A549 (cell line): ENCODE results near the gene CSMD2. TPM values are rescaled to one million over a fixed set of nuclear protein-coding genes. Genes with fewer than 3 reads are reported as not detected.

ENCODE experiments used
- ATAC-seq, 2 experiments: fragments of 200-7000 bp in 1 of 2; fragments of >200 bp in 1 of 2; cut with Nextera tagmentation in 1 of 2; cut with Tn5 transposase in 1 of 2; 3 replicates each; pipeline versions ENCODE4 v1.8.0 to v1.9.1; 2018 to 2020; ENCODE audit warnings: mild to moderate bottlenecking in 1 of 2, moderate library complexity in 1 of 2
- CTCF ChIA-PET: fragments of 300-600 bp; sonication (Branson Sonifier 250); formaldehyde crosslinking; extraction: SDS; loops from one replicate; lab custom pipeline; 2021; ENCODE audit warnings: antibody characterized with exemption, inconsistent platforms; lab: Yijun Ruan, JAX
- POLR2A ChIA-PET: fragments of 350-600 bp; formaldehyde crosslinking; extraction: SDS; loops from one replicate; lab custom pipeline; 2021; ENCODE audit warnings: antibody characterized with exemption, inconsistent platforms; lab: Yijun Ruan, JAX
- DNase-seq, 2 experiments: peaks; one replicate each; pipeline versions ENCODE4 v3.0.0 to v3.0.0-alpha.2; 2011 to 2016; ENCODE audit warnings: low read depth in 1 of 2, low spot score in 1 of 2
- FAIRE-seq: peaks from 2 replicates; lab custom pipeline; 2011; peaks lifted over from hg19 to GRCh38; lab: Jason Lieb, UNC
- H3K27ac ChIP-seq, 2 experiments: fragments of >200 bp; sonication (Bioruptor Twin); formaldehyde crosslinking; 3 replicates each; pipeline ENCODE4 v1.5.1; 2016 to 2017
- H3K4me1 ChIP-seq: fragments of >200 bp; sonication (Bioruptor Twin); formaldehyde crosslinking; 3 replicates; pipeline ENCODE4 v1.6.1; 2016
- H3K4me2 ChIP-seq: fragments of >200 bp; sonication (Bioruptor Twin); formaldehyde crosslinking; 3 replicates; pipeline ENCODE4 v1.6.1; 2016
- H3K4me3 ChIP-seq: fragments of >200 bp; sonication (Bioruptor Twin); formaldehyde crosslinking; 3 replicates; pipeline ENCODE4 v1.5.1; 2016
- H3K9me3 ChIP-seq: fragments of >200 bp; sonication (Bioruptor Twin); formaldehyde crosslinking; 3 replicates; pipeline ENCODE4 v1.6.1; 2016
- CBX8 ChIP-seq: fragments of 200-600 bp; sonication (generic); IDR thresholded peaks from 2 replicates; pipeline ENCODE4 v1.6.1; 2016
- ESRRA ChIP-seq: fragments of 150-350 bp; IDR thresholded peaks from 2 replicates; pipeline ENCODE4 v1.6.1; 2014; ENCODE audit warnings: mild to moderate bottlenecking, low read length, borderline replicate concordance
- FOSL2 ChIP-seq, 2 experiments: fragments of 450-650 bp in 1 of 2; fragments of >200 bp in 1 of 2; sonication (Bioruptor Twin) in 1 of 2; formaldehyde crosslinking; IDR thresholded peaks; 2 replicates each; pipeline versions ENCODE4 v1.5.0 to v1.6.1; 2016 to 2020; ENCODE audit warnings: mild to moderate bottlenecking in 1 of 2, moderate library complexity in 1 of 2
- GATA3 ChIP-seq: IDR thresholded peaks from 2 replicates; pipeline ENCODE4 v1.6.1; 2012; ENCODE audit warnings: borderline replicate concordance
- HDAC2 ChIP-seq: fragments of 200-600 bp; sonication (generic); IDR thresholded peaks from 2 replicates; pipeline ENCODE4 v1.6.1; 2016
- HOXA7 ChIP-seq: fragments of 250-450 bp; sonication (Bioruptor Pico); IDR thresholded peaks from 2 replicates; pipeline ENCODE4 v1.5.0; 2020; ENCODE audit warnings: mild to moderate bottlenecking, moderate library complexity
- JUN ChIP-seq, 2 experiments: fragments of >200 bp; sonication (Bioruptor Twin); formaldehyde crosslinking; IDR thresholded peaks; 2 replicates in 1 of 2; 3 replicates in 1 of 2; pipeline ENCODE4 v1.6.1; 2016 to 2017
- KDM5A ChIP-seq: fragments of 200-600 bp; sonication (generic); IDR thresholded peaks from 2 replicates; pipeline ENCODE4 v1.6.1; 2016; ENCODE audit warnings: antibody characterized with exemption, mild to moderate bottlenecking
- MAFK ChIP-seq: fragments of 450-650 bp; IDR thresholded peaks from 2 replicates; pipeline ENCODE4 v1.6.1; 2014; ENCODE audit not compliant: partially characterized antibody
- MYC ChIP-seq: IDR thresholded peaks from 2 replicates; pipeline ENCODE4 v1.6.1; 2012; ENCODE audit warnings: mild to moderate bottlenecking, inconsistent platforms, low read length, improper control_type of control experiment, borderline replicate concordance
- PBX3 ChIP-seq: IDR thresholded peaks from 2 replicates; pipeline ENCODE4 v1.6.1; 2012
- PHF8 ChIP-seq: fragments of 200-600 bp; sonication (generic); IDR thresholded peaks from 2 replicates; pipeline ENCODE4 v1.6.1; 2016; ENCODE audit warnings: low read depth, mild to moderate bottlenecking, antibody characterized with exemption, moderate library complexity, borderline replicate concordance
- POLR2AphosphoS2 ChIP-seq: conservative IDR thresholded peaks from 2 replicates; pipeline ENCODE4 v1.6.1; 2012; ENCODE audit warnings: low read length, improper control_type of control experiment, inconsistent platforms
- RCOR1 ChIP-seq: fragments of 150-350 bp; IDR thresholded peaks from 2 replicates; pipeline ENCODE4 v1.6.1; 2014; ENCODE audit warnings: antibody characterized with exemption, low read length, low read depth
- REST ChIP-seq: fragments of 200-600 bp; sonication (generic); IDR thresholded peaks from 2 replicates; pipeline ENCODE4 v1.6.1; 2016; ENCODE audit warnings: antibody characterized with exemption, mild to moderate bottlenecking, moderate library complexity
- SMC3 ChIP-seq: fragments of >200 bp; sonication (Bioruptor Twin); formaldehyde crosslinking; IDR thresholded peaks from 3 replicates; pipeline ENCODE4 v1.6.1; 2018; ENCODE audit warnings: inconsistent platforms
- SREBF2 ChIP-seq: fragments of 450-650 bp; IDR thresholded peaks from 2 replicates; pipeline ENCODE4 v1.6.1; 2014; ENCODE audit warnings: mild to moderate bottlenecking, moderate library complexity
- TP53 ChIP-seq: fragments of 250-450 bp; sonication (Bioruptor Pico); IDR thresholded peaks from 2 replicates; pipeline ENCODE4 v1.5.0; 2021; ENCODE audit warnings: mild to moderate bottlenecking, moderate library complexity
- USF2 ChIP-seq: fragments of 450-650 bp; IDR thresholded peaks from 2 replicates; pipeline ENCODE4 v1.6.1; 2014; ENCODE audit warnings: antibody characterized with exemption
- WGBS: methylation state at CpG from one replicate; pipeline ENCODE4 v1.1.6; 2017; ENCODE audit errors: missing lambda C conversion rate; 5-methylcytosine and 5-hydroxymethylcytosine counted together
- polyA plus RNA-seq, 4 experiments: library from polyadenylated mRNA; depleted of rRNA in 3 of 4; stranded (reverse); fragments of >200 nt; fragmentation: RNase III in 1 of 4; extraction: RNeasy Plus Mini Kit Qiagen cat#74134 plus additional on column Dnase treatment in 1 of 4; gene quantifications; 2 replicates in 3 of 4; 3 replicates in 1 of 4; pipeline ENCODE4 v1.2.3, GENCODE V29; 2011 to 2017
- TF ChIP-seq, protein P1 (sequence below): fragments of 250-450 bp; sonication (Bioruptor Pico); IDR thresholded peaks from 2 replicates; pipeline ENCODE4 v1.5.0; 2021; ENCODE audit warnings: mild to moderate bottlenecking, moderate library complexity, borderline replicate concordance
- TF ChIP-seq, protein P2 (sequence below): fragments of 150-350 bp; IDR thresholded peaks from 2 replicates; pipeline ENCODE4 v1.6.1; 2014; ENCODE audit warnings: low read depth, mild to moderate bottlenecking, low read length

CSMD2 gene
- polyA plus RNA-seq, 2 of the 4 experiments (the other 2 are of a cell fraction) = not detected

- TF ChIP-seq JUN (IDR thresholded peaks at IDR 0.05) = no peak
- no peak for TF ChIP-seq GATA3
- TF ChIP-seq SREBF2 = no peak
- TF ChIP-seq ESRRA = no peak
- TF ChIP-seq, protein P1, sequence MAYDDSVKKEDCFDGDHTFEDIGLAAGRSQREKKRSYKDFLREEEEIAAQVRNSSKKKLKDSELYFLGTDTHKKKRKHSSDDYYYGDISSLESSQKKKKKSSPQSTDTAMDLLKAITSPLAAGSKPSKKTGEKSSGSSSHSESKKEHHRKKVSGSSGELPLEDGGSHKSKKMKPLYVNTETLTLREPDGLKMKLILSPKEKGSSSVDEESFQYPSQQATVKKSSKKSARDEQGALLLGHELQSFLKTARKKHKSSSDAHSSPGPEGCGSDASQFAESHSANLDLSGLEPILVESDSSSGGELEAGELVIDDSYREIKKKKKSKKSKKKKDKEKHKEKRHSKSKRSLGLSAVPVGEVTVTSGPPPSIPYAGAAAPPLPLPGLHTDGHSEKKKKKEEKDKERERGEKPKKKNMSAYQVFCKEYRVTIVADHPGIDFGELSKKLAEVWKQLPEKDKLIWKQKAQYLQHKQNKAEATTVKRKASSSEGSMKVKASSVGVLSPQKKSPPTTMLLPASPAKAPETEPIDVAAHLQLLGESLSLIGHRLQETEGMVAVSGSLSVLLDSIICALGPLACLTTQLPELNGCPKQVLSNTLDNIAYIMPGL = no peak
- no peak for TF ChIP-seq RCOR1
- no peak for TF ChIP-seq MYC
- no peak for TF ChIP-seq HOXA7 (CRISPR knock-in tag)
- TF ChIP-seq TP53 (CRISPR knock-in tag) = no peak
- DNase-seq = no peak
- ChIA-PET CTCF (no interaction called here), POLR2A (no interaction called here)
- WGBS = 7% methylated on average over 5 of the region's 5 CpGs
- Histone ChIP-seq H3K4me1 (no peaks in the 10 kb centered on the region), H3K9me3 (no peaks in the 10 kb centered on the region), H3K4me3 (no peak overlapping the region), H3K27ac (no peak overlapping the region), H3K4me2 (no peak overlapping the region)
- no peak for FAIRE-seq
- no peak for ATAC-seq
Observed at GRCh38 chr1:33685256-33685655, 479.8 kb downstream of the CSMD2 start.

- Histone ChIP-seq H3K4me1 (no peaks in the 10 kb centered on the region), H3K27ac (no peak overlapping the region), H3K9me3 (no peaks in the 10 kb centered on the region), H3K4me2 (no peak overlapping the region), H3K4me3 (no peak overlapping the region)
- no peak for FAIRE-seq
- no peak for ATAC-seq
- DNase-seq = no peak
- CTCF ChIA-PET = interaction anchor here (0.8 kb wide), 1 partner anchor 8 kb away, joined by 3 read pairs; no protein-coding TSS in a partner anchor
- TF ChIP-seq CBX8 (no peak), FOSL2 (IDR thresholded peaks at IDR 0.05) (no peak), FOSL2 (CRISPR knock-in tag; IDR thresholded peaks at IDR 0.05) (no peak), SMC3 (no peak)
- 32% methylated on average over 9 of the region's 9 CpGs for WGBS
- POLR2A ChIA-PET = no interaction called here
Observed at GRCh38 chr1:33684396-33685179, 480.4 kb downstream of the CSMD2 start.

DNA sequence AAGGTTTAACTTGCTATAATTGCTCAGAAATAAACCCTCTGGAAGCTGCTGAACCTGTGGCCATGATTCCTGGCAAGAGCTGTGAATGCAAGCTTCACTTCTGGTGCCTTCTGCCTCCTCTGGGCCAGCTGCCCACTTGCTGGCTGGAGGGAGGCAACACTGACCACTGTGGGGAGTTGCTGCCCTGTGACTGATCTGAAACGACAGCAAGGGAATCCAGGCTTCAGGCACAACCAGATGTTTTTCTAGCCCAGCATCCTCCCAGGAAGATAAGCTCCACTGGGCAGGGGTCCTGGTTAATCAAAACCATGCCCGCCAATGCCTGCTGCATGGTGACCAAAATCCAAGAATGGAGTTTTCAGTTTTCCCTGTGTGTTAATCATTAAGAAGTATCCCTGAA is 481.1 kb downstream of the CSMD2 start:
- ChIA-PET POLR2A (no interaction called here), CTCF (interaction anchor here (0.8 kb wide), 1 partner anchor 9 kb away, joined by 3 read pairs; no protein-coding TSS in a partner anchor)
- Histone ChIP-seq H3K4me3 (no peak overlapping the region), H3K4me2 (no peak overlapping the region), H3K27ac (no peak overlapping the region), H3K4me1 (no peaks in the 10 kb centered on the region), H3K9me3 (no peaks in the 10 kb centered on the region)
- ATAC-seq (no peak), FAIRE-seq (no peak), DNase-seq (no peak)
- 0% methylated on average over 2 of the region's 2 CpGs for WGBS
- TF ChIP-seq MYC (no peak), PBX3 (no peak), SMC3 (no peak), ESRRA (no peak), POLR2AphosphoS2 (no peak), TP53 (CRISPR knock-in tag) (no peak), PHF8 (no peak), REST (no peak), HDAC2 (no peak), MAFK (no peak), USF2 (no peak), KDM5A (no peak), JUN (IDR thresholded peaks at IDR 0.05) (no peak)
- TF ChIP-seq, protein P2, sequence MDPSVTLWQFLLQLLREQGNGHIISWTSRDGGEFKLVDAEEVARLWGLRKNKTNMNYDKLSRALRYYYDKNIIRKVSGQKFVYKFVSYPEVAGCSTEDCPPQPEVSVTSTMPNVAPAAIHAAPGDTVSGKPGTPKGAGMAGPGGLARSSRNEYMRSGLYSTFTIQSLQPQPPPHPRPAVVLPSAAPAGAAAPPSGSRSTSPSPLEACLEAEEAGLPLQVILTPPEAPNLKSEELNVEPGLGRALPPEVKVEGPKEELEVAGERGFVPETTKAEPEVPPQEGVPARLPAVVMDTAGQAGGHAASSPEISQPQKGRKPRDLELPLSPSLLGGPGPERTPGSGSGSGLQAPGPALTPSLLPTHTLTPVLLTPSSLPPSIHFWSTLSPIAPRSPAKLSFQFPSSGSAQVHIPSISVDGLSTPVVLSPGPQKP = no peak
